ENCODE results near the gene ATP8B1. TPM values are rescaled to one million over a fixed set of nuclear protein-coding genes. Genes with fewer than 3 reads are reported as not detected.

The ATP8B1 gene
- total RNA-seq, 2 experiments from 2014 or later, result 0.18 to 0.38 TPM

DNA sequence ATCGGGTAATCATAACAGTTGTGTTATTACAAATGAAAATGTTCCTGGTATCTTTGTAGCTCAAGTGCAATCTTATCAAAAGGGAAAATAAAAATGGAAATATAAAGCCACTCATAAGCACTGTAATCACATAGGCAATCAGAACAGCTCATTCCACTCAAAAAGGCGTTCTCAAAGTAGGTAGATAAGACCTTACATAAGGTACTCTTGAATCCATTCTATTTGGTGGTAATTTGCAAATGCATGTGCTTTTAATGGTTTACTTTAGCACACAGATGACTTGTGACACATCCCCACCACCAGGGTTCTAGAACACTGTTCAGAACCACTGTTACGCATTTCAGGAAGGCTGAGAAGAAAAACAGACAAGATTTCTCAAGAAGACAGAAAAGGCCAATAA lies 94.8 kb downstream of the ATP8B1 start:
- ATAC-seq (no peak), DNase-seq (no peak)
- H3K4me3 Mint-ChIP-seq, result no peak overlapping the region
- peaks cover 6% of the 10 kb centered on the region for H3K36me3 Mint-ChIP-seq (ENCODE audit: low read depth)
- H3K27me3 Mint-ChIP-seq, result no peaks in the 10 kb centered on the region
- H3K9me3 Mint-ChIP-seq, result peaks cover 17% of the 10 kb centered on the region
- H3K4me1 Mint-ChIP-seq (ENCODE audit: low read depth), result no peaks in the 10 kb centered on the region
- intact Hi-C loops (cut with micrococcal nuclease), result no loop called here
- ChIA-PET POLR2A (no interaction called here), CTCF (no interaction called here)
- TF ChIP-seq, protein P1, sequence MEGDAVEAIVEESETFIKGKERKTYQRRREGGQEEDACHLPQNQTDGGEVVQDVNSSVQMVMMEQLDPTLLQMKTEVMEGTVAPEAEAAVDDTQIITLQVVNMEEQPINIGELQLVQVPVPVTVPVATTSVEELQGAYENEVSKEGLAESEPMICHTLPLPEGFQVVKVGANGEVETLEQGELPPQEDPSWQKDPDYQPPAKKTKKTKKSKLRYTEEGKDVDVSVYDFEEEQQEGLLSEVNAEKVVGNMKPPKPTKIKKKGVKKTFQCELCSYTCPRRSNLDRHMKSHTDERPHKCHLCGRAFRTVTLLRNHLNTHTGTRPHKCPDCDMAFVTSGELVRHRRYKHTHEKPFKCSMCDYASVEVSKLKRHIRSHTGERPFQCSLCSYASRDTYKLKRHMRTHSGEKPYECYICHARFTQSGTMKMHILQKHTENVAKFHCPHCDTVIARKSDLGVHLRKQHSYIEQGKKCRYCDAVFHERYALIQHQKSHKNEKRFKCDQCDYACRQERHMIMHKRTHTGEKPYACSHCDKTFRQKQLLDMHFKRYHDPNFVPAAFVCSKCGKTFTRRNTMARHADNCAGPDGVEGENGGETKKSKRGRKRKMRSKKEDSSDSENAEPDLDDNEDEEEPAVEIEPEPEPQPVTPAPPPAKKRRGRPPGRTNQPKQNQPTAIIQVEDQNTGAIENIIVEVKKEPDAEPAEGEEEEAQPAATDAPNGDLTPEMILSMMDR (IDR thresholded peaks at IDR 0.05), result no peak
- no peak overlapping the region for H3K27ac Mint-ChIP-seq

DNA sequence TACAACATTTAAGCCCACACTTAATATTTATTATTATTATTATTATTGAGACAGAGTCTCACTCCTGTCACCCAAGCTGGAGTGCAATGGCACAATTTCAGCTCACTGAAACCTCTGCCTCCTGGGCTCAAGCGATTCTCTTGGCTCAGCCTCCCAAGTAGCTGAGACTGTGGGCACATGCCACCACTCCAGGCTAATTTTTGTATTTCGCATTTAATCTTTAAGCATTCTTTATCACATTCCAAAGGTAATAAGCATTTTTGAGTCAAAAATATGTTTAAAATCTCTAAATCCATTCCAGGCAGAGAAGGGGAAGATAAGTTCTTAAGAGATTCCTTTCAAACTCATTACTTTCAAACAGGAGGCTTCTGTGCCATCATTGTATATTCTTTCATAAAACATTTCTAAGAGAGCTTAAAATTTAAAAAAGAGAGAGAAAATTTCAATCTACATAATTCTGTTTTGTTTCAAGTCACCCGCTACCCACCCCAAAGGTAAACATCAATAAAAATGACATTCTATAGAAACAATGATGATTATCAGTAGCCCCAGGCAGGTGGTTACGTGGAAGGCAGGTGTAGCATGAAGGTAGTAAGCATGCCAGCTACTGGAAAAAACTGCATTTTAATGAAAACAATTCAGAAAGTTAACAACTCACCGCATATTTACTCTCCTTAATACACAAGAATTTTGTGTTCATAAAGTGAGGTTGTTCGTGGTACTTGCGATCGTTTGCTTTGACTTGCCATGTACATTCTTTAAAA lies 97.1 kb downstream of the ATP8B1 start:
- TF ChIP-seq, protein P1 (IDR thresholded peaks at IDR 0.05), result no peak
- ChIA-PET POLR2A (interaction anchor here (0.9 kb wide), 1 partner anchor 13 kb away, joined by 3 read pairs; no protein-coding TSS in a partner anchor), CTCF (no interaction called here)
- intact Hi-C loops (cut with micrococcal nuclease), result no loop called here
- DNase-seq, result no peak
- no peak for ATAC-seq
- H3K36me3 Mint-ChIP-seq (ENCODE audit: low read depth), result peaks cover 10% of the 10 kb centered on the region
- no peak overlapping the region for H3K4me3 Mint-ChIP-seq
- H3K27me3 Mint-ChIP-seq, result no peaks in the 10 kb centered on the region
- H3K9me3 Mint-ChIP-seq, result peaks cover 19% of the 10 kb centered on the region
- no peaks in the 10 kb centered on the region for H3K4me1 Mint-ChIP-seq (ENCODE audit: low read depth)
- H3K27ac Mint-ChIP-seq, result no peak overlapping the region

DNA sequence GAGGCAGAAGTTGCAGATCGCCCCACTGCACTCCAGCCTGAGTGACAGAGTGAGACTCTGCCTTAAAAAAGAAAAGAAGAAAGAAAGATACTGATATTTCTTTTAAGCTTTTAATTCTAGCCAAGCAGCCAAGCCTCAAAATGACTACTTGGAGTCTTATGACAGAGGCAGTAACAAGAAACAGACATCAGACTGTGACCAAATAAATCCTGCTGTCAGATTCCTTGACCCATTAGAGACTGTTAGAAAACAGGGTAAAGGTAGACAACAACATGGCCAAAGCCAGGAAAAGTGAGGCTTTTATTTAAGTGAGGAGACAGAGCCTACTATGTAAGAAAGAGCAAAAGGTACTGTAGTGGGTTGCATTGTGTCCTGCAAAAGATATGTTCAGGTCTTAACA lies 98.1 kb downstream of the ATP8B1 start:
- intact Hi-C loops (cut with micrococcal nuclease), result no loop called here
- ChIA-PET CTCF (no interaction called here), POLR2A (interaction anchor here (0.8 kb wide), 1 partner anchor 178 kb away, joined by 3 read pairs; no protein-coding TSS in a partner anchor)
- Mint-ChIP-seq H3K4me3 (no peak overlapping the region), H3K9me3 (peaks cover 14% of the 10 kb centered on the region), H3K4me1 (ENCODE audit: low read depth) (no peaks in the 10 kb centered on the region), H3K27ac (no peak overlapping the region), H3K36me3 (ENCODE audit: low read depth) (peaks cover 10% of the 10 kb centered on the region), H3K27me3 (no peaks in the 10 kb centered on the region)
- TF ChIP-seq, protein P1 (IDR thresholded peaks at IDR 0.05), result no peak
- DNase-seq (no peak), ATAC-seq (no peak)

DNA sequence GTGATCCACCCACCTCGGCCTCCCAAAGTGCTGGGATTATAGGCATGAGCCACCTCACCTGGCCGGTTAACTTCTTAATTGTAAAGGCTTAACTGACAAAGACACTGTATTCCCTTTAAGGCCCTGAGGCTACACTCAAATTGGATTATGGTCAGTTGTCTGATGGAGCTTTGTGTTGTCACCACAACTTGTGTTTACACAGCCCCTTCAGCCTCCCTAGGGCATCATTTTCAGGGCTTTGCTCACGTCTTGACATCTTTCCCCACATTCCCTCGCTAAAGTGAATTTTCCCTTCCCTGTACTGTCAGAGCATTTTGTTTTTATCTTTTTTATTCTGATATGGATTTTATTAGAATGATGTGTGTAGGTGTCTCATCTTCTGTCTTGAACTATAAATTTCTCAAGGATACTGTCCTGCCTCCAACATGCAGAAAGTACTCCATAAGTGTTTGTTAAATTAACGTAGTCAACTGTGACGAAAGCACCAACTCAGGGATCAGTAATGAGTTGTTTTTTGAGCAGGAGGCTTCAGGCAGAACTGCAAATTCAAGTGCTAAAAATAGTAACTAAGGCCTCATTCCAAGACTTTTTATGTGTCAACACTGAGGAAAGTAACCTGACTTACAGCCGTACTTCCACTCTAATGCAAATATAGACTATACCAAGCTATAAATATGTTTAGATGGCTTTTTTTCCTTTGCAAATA lies 104.4 kb downstream of the ATP8B1 start:
- ATAC-seq (no peak), DNase-seq (no peak)
- no peak overlapping the region for H3K4me3 Mint-ChIP-seq
- intact Hi-C loops (cut with micrococcal nuclease), result no loop called here
- TF ChIP-seq, protein P1 (IDR thresholded peaks at IDR 0.05), result no peak
- H3K27me3 Mint-ChIP-seq, result no peaks in the 10 kb centered on the region
- ChIA-PET POLR2A (no interaction called here), CTCF (no interaction called here)
- no peak overlapping the region for H3K27ac Mint-ChIP-seq
- H3K9me3 Mint-ChIP-seq, result peaks cover 4% of the 10 kb centered on the region
- H3K4me1 Mint-ChIP-seq (ENCODE audit: low read depth), result peaks cover 4% of the 10 kb centered on the region
- H3K36me3 Mint-ChIP-seq (ENCODE audit: low read depth), result peaks cover 5% of the 10 kb centered on the region

DNA sequence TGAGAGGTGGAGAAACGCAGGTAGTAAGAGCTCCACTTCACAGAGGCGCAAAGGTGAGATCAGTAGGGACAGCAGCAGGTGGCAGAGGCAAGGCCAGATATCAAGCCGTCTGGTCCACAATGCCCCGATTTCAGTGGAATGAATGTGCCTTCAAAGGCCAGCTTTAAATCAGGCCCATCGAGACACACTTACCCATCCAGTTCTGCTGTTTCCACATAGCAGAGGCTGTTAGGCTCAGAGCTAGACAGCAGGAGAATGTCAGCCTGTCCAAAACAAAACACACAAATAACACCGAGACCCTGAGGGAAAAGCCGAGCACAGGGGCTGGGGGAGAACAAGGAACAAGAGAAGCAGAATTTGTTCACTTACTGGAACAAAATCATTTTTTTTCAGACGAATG lies 105.7 kb downstream of the ATP8B1 start:
- TF ChIP-seq, protein P1 (IDR thresholded peaks at IDR 0.05), result no peak
- H3K9me3 Mint-ChIP-seq, result no peaks in the 10 kb centered on the region
- intact Hi-C loops (cut with micrococcal nuclease), result no loop called here
- DNase-seq (no peak), ATAC-seq (no peak)
- peaks cover 5% of the 10 kb centered on the region for H3K4me1 Mint-ChIP-seq (ENCODE audit: low read depth)
- no peak overlapping the region for H3K27ac Mint-ChIP-seq
- CTCF ChIA-PET, result no interaction called here
- peaks cover 1% of the 10 kb centered on the region for H3K36me3 Mint-ChIP-seq (ENCODE audit: low read depth)
- no peaks in the 10 kb centered on the region for H3K27me3 Mint-ChIP-seq
- H3K4me3 Mint-ChIP-seq, result no peak overlapping the region
- POLR2A ChIA-PET, result no interaction called here

Data from activated CD8-positive, alpha-beta T cell treated with anti-CD3 and anti-CD28 coated beads for 36 hours (primary cell).